ENCODE measurements around the gene LORICRIN.

DNA sequence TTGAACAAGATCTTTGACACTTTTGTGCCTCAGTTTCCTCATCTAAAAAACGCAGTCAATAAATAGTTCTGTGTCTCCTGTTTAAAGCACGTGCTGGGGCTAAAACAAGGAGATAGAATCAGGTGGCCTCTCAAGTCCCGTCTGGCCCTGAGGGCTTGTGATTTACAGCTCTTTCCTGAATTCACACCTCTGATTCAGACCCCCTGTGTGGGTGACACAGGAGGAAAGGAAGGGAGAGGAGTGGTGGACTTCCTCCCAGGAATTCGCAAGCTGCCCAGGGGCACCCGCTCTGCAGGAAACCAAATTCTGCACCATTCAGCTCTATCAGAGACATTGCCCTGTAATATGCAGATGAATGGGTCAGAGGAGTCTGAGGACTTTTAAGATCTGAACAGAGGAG, 47.3 kb upstream of the LORICRIN start:
- TF ChIP-seq, protein P1, sequence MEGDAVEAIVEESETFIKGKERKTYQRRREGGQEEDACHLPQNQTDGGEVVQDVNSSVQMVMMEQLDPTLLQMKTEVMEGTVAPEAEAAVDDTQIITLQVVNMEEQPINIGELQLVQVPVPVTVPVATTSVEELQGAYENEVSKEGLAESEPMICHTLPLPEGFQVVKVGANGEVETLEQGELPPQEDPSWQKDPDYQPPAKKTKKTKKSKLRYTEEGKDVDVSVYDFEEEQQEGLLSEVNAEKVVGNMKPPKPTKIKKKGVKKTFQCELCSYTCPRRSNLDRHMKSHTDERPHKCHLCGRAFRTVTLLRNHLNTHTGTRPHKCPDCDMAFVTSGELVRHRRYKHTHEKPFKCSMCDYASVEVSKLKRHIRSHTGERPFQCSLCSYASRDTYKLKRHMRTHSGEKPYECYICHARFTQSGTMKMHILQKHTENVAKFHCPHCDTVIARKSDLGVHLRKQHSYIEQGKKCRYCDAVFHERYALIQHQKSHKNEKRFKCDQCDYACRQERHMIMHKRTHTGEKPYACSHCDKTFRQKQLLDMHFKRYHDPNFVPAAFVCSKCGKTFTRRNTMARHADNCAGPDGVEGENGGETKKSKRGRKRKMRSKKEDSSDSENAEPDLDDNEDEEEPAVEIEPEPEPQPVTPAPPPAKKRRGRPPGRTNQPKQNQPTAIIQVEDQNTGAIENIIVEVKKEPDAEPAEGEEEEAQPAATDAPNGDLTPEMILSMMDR (IDR thresholded peaks at IDR 0.05; ENCODE audit: low read length): no peak
- no peak for TF ChIP-seq EZH2 (IDR thresholded peaks at IDR 0.05; ENCODE audit: borderline replicate concordance, low read length)

Measured in OCI-LY1 (cell line).